GM18909 (cell line): ENCODE measurements around the gene RCE1.

ENCODE experiments used
- ATAC-seq: cut with Tn5 transposase; IDR thresholded peaks from one replicate; pipeline ENCODE4 v1.9.1; 2021; ENCODE audit warnings: mild to moderate bottlenecking; ENCODE audit not compliant: unreplicated experiment, poor library complexity

Gene RCE1

DNA sequence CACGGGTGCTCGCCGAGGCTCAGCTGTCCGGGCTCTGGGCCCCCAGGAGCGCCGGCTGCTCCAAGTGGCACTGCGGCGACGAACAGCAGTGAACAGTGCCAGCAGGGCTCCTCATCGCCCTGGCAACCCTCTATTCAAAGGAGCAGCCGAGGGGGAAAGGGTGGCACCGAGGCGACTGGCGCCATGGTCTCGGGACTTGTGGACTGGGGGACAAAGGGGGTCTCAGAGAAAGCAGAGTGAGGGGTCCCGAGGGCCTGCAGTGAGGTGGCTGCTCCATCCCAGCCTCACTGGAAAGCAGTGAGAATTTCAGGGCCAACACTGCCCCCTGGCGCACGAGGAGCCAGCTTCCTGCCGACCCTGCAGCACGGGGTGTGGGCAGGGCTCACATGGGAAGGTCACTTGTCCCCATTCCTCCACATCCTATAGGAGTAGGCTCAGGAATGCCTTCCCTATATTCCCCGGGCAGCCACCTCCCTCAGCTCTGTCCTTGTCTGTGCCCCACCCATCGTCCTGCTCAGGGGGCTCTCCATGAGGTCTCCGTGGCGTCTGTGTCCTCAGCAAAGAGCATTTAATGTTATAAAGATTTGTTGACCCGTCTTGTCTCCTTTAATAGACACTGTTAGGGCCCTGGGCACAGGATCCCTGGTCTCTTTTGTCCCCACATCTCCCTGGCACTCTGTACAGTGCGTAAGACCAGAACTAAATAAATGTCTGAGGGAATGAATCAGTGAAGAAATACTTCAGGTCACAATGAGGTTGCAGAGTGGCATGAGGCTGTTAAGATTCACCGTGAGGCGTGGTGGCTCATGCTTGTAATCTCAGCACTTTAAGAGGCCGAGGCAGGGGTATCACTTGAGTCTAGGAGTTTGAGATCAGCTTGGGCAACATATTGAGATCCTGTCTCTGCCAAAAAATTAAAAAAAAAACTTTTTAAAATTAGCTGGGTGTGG, 40.0 kb downstream of the RCE1 start:
- ATAC-seq: no peak

DNA sequence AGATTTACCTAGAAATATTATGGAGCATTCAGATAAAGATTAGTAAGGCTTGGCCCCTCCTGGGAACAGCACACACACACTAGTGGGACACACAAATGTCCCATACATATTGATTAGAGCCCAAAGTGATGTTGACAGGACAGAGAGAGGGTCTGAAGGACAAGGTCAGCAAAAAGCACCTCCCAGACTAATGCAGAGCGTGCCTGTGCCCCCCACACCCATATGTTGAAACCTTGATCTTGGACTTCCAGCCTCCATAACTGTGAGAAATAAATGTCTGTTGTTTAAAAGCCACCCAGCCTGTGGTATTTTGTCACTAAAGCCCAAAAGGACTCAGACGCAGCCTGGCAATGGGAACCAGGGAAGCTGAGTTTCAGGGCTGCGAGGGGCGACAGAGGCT, 41.2 kb downstream of the RCE1 start:
- no peak for ATAC-seq

DNA sequence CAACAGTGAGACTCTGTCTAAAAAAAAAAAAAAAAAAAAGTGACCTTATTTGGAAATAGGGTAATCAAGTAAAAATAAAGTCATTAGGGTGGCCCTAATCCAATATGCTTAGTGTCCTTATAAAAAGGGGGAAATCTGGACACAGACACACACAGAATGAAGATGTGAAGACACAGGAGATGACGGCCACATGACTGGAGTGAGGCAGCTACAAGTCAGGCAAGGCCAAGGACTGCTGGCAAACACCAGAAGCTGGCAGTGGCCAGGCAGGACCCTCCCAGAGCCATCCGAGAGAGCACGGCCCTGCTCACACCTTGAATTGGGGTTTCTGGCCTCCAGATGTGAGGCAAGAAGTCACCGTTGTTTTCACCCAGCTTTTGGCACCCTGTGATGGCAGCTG, 42.2 kb downstream of the RCE1 start:
- no peak for ATAC-seq

DNA sequence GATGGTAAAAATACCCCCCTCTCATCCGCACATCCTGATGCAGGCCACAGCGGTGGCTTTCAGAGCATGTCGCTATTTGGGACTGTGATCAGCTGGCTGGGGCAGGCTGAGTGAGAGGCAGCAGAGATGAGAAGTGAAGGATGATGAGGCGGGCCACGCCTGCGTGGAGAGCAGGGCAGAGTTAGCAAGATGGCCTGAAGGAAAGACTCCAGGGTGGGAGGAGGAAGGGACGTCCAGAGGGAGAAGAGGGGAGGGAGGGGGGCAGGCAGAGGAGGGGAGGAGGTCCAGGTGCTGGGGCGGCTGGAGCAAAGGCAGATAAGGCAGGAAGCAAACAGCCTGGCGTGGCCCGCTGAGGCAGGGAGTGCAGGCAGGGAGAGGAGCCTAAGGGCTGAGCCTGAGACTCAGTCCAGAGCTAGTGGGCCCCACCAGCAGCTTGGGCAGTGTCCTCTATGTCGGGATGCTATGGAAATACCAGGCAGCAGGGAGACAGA, 42.8 kb downstream of the RCE1 start:
- no peak for ATAC-seq

DNA sequence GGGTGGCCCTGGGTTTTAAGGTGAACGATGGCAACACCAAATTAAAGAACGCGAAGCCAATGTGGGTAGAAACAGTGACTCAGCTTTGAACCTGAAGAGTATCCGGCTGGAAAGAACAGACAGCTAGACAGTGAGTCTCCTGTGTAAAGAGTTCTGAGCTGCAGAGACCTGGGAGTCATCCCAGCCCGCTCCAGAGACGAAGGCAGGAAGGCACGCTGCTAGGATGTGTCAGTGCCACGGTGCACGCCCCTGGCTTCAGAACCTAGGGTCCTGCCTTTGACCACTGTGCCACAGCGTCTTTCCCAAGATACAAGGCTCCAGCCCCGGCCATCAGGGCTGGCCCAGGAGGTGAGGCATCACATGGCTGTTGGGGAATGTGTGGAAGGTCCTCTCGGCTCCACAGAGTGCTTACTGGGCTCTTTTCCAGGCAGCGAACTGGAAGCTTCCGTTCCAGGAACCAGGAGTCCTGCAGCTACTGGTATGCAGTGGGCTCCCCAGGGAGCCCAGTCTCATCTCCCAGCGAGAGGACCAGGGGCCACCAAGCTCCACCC, 43.5 kb downstream of the RCE1 start:
- no peak for ATAC-seq

DNA sequence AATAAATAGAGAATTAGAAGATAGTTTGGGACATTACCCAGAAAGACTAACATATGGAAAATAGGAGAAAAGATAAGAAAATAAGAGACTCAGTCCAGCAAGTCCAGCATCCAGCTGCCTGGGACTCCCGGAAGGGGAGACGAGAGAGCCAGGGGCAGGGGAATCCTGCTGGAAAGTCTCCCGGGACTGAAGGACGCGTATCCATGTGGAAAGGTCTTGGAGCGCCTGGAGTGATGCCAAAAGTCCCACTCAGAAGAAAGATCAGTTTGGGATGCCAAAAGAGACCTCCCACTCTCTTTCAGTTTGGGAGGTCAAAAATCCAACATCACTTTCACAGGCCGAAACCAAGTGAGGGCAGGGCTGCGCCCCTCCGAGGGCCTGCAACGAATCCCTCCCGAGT, 44.3 kb downstream of the RCE1 start:
- ATAC-seq: no peak

DNA sequence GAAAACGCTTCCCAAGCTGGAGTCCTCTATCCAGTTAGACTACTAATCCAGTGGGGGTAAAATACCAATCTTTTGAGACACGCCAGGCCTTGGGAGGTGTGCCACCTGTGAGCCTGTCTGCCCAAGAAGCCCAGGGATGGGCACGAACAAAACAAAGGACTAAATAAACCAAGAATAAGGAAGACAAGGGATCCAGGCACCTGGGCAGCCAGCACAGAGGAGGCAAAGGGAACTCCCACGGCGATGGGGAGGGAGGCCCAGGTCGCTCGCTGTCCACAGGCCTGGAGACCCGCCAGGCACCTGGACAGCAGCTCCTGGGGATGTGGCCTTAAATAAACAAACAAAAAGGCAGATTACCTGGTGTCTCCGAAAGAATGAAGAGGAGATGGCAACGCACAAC, 45.0 kb downstream of the RCE1 start:
- no peak for ATAC-seq

DNA sequence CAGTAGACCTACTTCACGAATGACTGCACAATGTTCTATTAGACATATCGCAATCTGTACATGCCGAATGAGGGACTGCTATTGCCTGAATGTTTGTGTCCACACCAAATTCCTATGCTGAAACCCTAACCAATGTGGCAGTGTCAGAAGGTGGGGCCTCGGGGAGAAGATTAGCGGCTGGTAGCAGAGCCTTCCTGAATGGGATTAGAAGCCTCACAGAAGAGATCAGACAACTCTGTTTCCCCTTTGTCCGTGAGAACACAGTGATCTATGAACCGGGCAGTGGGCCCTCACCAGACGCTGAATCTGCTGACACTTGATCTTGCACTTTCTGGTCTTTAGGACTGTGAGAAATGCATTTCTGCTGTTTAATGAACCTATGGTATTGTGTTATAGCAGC, 46.7 kb downstream of the RCE1 start:
- no peak for ATAC-seq

DNA sequence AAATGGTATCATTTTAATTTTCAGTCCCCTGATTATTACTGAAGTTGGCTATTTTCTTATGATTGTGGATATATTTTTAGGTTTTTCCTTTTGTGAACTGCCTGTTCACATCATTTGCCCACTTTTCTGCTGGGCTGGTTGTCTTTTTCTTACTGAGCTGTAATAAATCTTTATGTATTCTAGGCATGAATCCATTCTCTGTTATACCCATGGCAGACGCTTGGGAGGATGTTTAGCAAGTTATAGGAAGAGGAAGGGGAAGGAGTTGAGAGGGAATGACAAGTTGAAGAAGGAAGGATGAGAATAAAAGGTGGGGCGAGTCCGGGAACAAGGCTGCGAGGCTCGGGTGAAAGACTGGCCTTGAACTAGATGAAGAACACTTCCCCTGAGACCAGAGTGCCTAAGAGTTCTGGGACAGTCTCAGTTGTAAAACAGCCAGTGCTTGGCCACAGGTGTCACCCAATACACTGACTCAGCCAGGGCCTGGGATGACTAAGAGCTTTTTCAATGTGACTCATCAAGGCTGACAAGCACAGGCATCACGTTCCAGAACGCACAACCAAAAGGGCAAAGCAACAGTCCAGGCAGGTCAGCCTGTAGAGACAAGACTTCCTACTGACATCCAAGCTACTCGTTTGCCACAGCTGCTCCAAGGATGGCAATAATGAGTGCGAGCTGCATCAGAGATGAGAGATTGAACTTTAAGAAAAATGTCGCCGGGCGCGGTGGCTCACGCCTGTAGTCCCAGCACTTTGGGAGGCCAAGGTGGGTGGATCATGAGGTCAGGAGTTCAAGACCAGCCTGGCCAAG, 48.8 kb downstream of the RCE1 start:
- ATAC-seq: peak; percentile 75

DNA sequence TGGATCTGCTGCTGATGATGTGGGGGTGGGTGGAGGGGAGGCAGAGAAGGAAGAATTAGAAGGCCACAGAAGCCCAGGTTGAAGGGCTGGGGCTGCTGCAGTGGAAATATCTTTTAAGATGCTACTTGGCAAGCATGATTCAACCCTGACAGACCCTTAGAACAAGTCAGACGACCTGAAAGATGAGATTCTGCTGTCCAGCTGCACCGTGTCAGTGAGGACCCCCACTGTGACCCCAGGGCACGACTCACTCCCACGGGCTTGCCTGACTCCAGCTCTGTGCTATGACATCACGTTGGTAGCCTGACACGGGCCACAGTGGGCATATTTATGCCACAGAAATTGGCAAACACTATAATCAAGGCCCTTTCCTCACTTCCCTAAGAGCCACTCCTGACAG, 49.7 kb downstream of the RCE1 start:
- ATAC-seq: no peak

DNA sequence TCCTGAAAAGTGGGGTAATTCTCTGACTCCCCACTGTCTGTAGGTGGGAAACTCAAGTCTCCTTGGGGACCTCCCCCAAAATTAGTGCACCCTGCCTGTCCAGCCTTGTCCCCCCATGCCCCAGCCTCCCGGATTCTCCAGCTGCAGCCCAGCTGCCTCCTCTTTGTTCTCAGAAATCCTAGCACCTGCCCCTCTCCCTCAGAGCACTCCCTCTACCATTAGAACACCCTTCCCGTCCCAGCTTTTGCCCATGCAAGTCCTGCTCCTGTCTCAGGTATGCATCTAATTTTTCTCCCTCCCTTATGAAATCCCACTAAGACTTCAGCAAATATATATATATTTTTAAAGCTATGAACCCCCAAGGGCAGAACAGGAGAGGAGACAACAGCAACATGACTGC, 50.9 kb downstream of the RCE1 start:
- no peak for ATAC-seq
